ENCODE measurements around the gene SH3GLB1.

The SH3GLB1 gene

GRCh38 chr1:86774305-86775295 lies 70.2 kb downstream of the SH3GLB1 start:
- DNase-seq = peak; percentile 53 to 64

- DNase-seq = no peak
Measured at GRCh38 chr1:86775395-86775794, 71.0 kb downstream of the SH3GLB1 start.

- no peak for DNase-seq
Measured at GRCh38 chr1:86776108-86776507, 71.7 kb downstream of the SH3GLB1 start.

- no peak for DNase-seq
Measured at GRCh38 chr1:86778569-86779239, 74.3 kb downstream of the SH3GLB1 start.

GRCh38 chr1:86779308-86780191 lies 75.2 kb downstream of the SH3GLB1 start:
- no peak for DNase-seq

GRCh38 chr1:86782482-86782881 lies 78.1 kb downstream of the SH3GLB1 start:
- DNase-seq = no peak

- DNase-seq = no peak
Measured at GRCh38 chr1:86787621-86788020, 83.2 kb downstream of the SH3GLB1 start.

GRCh38 chr1:86788300-86789206 lies 84.2 kb downstream of the SH3GLB1 start:
- no peak for DNase-seq

GRCh38 chr1:86795316-86795715 lies 90.9 kb downstream of the SH3GLB1 start:
- DNase-seq = no peak
